ENCODE measurements around the gene ADRB1. TPM values are rescaled to one million over a fixed set of nuclear protein-coding genes. Genes with fewer than 3 reads are reported as not detected.

ADRB1 gene
- total RNA-seq, 1 donor from 2014 or later: 22.0 TPM

DNA sequence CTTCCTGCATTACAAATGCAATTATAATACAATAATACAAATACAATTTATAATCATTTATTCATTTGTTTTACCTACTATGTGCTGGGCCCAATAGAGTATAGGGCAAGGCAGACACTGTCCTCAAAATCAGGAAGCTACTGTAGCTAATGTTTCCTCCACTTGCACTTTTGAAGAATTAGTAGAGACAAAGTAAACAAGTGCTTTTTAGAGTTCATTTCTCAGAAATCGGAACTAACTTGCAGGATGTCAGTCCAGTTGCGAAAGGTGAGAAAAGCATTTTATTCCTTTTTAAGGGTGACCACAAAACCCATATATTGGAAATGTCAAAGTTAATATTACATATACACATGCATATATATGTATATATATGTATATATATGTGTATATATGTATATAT lies 14.2 kb downstream of the ADRB1 start:
- no peak for DNase-seq

DNA sequence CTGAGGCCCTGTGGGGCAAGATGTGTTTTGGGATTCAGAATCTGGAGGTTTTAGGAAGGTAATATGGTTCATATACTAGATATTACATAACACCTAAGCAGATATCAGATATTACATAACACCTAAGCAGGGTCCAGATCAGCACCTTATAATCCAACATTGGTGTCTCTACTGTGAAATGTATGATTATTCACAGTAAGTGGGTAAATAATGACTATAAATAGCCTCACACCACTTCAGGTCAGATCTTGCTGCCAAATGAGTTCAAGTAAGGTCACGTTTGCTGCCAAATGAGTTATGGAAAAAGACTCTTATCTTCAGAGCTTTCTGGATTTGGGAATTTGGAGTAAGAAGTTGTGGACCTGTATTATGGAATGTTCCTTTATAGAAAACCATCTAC lies 14.6 kb downstream of the ADRB1 start:
- no peak for DNase-seq

DNA sequence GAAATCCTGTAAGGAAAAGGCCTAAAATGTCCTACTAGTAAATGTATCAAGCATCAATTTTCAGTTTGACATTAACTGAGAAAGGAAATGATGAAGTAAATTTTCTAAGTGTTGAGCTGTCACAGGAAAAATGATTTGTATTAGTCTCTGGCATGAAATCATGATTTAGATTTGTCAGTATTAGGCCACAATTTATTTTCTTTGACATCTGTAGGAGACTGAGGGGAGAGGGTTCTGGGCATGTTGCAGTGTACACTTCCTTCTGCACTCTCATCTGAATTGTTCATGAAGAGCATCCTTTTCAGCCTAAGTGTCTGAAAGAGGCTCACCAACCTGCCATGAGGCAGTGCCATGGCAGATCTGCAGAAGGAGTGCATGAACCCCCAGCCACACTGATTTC lies 15.9 kb downstream of the ADRB1 start:
- no peak for DNase-seq

DNA sequence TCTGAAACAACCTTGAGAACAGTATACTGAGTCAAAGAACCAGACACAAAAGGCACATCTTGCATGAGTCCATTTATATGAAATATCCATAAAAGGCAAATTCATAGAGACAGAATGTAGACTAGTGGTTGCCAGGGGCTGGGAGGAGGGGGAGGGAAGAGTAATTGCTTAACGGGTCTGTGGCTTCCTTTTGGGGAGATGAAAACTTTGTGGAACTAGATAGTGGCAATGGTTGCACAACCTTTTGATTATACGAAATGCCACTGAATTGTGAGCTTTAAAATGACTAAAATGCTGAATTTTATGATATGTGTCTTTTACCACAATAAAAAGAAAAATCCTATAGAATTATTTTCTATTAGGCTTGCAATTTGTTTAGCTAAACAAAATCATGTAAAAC lies 16.8 kb downstream of the ADRB1 start:
- no peak for DNase-seq

DNA sequence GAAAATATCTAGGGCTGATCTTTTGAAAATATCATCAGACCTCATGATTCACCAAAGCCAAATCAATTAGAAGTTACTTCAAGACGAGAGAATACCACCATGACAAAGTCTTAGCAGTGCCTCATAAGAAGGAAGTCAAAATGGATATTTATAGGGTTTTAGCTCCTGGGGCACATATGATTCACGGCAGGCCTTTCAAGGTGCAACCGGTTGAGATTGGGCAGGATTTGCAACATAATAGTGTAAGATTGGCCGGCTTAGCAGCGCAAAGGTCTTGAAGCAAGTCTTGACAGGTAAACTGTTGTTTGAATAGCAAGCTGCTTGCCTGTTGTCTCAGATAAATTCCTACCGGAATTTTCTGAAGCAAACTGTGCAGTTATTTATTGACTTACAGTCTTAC lies 17.5 kb downstream of the ADRB1 start:
- no peak for DNase-seq

DNA sequence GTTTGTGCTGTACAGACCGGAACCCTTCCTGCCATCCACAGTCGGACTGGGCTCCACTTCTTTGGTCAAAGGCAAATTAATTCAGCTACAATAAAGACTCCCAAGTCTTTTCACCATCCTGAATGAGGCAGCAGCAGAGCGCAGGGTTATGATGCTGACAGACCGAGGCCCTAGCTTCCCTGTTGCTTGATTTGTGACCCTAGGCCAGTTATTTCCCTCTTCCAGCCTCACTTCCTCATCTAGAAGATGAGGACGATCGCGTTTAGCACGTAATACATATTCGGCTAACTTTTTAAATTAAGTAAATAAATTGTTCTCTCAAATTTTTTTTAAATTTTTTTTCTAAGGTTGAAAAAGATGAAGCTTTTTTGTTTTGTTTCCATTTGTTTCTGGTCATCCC lies 18.1 kb downstream of the ADRB1 start:
- DNase-seq: no peak

DNA sequence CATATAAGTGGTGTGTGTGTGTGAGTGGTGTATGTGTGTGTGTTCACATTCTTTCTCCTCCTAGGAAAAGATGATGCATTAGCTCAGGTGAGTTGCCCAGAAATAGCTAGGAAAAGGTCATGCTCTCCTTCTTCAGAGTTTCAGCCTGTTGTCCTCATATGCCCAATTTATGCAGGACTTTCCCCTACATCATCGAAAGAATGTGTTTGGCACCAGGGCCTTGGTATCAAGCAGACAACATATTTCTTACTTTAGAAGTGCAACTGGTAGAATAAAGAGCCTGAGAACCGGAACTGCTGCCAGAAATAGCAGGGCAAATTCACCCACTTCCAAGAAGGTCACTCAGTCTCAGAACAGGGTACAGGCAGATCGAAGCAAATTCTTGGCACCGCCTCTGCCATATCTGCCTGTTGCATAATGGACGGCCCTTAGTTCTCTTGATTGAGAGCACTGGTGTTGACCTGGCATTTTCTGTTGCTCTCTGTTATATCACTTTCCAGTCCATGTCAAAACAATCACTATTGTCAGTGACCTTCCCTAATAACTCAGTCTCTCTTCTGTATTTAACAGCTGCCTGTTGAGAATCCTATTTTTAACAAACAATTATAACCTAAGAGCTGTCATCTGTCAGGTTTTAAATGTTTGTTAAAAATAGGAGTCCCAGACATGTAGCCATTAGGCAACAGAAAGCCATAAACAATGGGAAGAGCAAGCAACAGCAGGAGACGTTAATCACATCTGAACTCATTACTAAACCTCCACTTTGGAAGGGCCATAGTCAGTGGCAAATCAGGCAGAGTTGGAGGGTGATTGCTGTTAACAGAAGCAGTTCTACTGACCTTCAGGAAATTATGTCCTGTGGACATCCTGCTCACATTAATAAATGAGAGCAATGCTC lies 20.7 kb downstream of the ADRB1 start:
- DNase-seq: no peak

DNA sequence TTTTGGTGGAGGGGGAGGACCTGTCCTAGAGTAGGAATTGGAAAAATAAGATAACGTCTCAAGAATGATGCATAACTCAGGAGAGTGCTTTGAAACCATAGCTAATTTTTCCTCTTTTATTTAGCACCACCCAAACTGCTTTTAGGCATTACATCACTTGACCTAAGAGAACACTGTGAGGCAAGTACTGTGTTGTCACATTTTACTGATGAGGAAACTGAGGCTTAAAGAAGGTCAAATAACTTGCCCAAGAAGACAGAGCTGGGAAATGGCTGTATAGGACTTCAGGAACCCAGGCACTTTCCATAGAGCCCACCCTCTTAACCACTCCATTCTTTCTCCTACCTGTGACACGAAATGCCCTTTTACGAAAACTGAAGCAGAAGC lies 21.4 kb downstream of the ADRB1 start:
- no peak for DNase-seq

DNA sequence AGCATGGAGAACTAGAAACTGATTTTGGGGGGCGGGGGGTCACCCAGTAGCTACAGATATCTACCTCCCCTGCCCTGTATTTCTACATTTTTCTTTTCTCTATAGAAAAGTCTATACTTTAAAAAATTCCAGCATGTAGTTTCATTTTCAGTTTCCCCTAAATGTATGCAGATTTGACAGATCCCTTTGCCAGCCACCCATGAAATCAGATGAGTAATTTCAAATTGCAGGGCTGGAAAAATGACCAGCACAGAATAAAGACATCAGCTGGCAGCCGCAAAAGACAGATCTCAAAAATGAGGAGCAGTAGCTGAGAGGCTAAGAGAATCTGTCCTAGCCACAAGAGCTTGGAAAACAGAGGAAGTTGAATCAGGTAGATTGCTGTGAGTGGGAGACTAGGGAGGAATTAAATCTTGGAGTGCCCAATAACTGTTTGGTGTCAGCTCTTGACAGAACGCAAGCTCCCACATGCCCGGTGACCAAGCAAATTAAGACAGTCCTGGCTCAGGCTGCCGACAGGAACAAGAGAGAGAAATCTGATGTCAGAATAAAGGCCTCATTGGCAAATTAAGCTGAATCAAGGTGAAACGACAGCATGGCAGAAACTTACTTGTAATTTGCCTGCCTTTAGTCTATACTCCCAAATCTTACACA lies 24.5 kb downstream of the ADRB1 start:
- DNase-seq: no peak

DNA sequence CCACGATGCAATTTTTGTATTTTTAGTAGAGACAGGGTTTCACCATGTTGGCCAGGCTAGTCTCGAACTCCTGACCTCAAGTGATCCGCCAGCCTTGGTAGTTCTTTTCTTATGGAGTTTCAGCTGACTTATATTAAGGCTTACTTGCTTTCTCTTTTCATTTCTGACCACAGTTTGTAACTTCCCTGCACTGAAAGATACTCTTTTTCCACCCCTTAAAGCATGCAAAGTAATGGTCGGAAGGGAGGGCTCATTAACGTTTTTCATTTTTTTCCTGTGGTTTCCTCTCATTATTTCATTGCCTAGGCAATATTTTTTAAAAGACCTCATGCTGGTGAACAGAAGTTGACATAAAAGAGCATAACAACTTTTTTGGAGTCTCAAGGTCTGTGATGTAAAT lies 27.0 kb downstream of the ADRB1 start:
- no peak for DNase-seq

DNA sequence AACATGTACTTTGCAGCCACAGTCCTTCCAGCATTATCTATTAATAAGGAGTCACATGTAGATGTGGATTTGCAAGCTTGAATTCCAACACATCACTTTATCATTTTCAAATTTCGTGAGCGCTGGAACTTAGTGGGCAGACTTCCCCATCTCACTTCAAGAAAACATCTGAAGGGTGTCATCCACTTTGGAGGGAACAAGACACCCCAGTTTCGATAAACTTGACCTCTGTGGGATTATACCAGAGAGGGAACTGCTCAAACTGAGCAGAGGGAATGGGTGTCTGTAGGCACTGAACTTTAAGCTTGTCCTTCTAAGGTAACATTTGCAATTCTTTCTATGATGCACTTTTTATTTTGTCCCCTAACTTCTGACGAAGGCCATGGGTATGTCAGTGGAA lies 27.5 kb downstream of the ADRB1 start:
- DNase-seq: no peak

DNA sequence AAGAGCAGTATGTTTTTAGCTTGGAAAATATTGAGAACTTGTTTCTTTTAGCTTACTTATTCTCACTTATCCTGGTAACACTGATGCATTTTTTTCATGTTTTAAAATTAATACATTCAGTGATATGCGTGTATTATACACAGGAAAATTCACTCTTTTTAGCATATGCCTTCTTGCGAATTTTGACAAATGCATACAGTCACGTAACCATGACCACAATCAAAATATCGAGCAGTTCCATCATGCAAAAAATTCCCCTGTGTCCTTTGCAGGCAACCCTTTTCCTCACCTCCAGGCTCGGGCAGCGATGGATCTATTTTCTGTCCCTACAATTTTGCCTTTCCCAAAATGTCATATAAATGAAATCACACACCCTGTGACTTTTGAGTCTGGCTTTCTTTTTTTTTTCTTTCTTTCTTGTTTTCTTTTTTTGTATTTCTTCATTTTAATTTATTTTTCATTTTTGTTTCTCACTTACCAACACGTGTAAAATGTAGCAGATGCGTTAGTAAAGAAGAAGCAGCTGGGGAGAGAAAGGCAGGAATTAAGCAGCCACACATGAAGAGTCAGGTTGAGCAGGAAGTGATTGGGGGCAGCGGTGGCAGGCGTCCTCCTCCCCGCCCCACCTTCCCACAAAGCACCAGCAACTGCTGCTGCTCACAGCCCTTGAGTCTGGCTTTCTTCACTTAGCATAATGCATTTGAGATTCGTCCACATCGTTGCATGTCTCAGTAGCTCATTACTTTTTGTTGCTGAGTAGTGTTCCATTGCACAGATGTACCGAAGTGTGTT lies 29.9 kb downstream of the ADRB1 start:
- no peak for DNase-seq

DNA sequence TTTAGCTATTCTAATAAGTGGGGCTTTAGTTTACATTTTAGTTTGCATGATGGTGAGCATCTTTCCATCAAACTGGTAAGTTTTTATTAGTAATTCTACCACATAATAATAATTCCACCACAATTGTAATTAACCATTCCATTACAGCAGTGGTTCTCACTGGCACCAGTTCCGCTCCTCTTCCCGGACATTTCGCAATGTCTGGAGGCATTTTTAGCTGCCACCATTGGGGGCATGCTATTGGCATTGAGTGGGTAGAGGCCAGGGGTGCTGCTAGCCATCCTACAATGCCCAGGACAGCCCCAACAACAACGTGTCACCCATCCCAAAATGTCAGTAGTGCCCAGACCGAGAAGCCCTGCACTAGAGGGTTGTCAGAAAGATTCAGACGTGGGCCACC lies 31.4 kb downstream of the ADRB1 start:
- no peak for DNase-seq

DNA sequence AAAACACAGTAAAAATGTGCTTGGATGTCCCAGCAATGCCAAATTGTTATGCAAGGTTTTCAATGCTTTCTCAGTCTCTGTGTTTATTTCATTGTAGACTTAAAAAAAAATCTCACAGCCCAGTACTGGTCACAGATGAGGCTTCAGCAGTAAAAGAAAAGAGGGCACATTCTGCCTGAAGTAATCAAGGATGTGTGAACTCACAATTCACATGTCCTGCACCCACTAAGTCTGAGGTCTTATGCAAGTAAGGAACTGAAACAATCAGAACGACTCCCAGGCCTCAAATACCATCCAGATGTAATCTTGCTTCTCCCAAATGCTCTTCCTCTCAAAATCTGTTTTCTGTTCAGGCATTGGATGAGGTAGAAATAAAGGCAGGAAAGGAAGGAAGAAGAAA lies 33.7 kb downstream of the ADRB1 start:
- DNase-seq: no peak

DNA sequence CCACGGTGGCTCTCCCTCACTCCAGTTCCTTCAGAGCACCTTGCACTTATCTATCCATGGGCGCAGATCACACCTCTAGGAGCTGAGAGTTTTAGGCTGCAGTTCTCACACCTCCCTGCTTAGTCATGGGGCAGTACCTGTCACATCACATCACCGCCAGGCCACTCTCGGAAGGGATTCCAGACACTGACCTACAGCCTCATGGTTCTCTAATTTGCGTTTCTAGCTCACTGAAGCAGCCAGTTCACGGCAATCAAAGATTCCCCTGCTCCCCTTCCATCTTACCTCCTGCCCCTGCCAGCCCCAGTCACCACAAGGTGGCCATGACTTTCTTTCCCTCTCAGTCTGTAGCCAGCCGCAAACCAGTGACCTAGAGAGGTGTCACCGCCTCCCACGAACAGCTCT lies 34.2 kb downstream of the ADRB1 start:
- DNase-seq: no peak

DNA sequence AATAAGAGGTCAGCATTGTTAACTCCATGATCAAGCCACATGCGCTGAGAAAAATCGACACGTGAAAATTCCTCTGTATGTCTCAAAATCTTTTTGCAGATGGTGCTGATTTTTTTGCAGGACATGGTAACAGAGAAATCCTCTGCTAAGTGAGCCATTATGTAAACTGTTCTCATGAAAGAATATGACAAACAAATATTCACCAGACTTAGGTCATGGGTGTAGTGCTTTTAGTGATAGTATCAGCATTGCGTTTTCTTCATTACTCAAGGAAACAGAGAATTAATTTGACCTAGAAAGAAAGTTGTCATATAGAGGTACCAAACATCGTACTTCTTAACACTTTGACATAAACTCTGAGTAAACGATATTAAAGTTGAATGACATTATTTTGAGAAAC lies 34.7 kb downstream of the ADRB1 start:
- no peak for DNase-seq

DNA sequence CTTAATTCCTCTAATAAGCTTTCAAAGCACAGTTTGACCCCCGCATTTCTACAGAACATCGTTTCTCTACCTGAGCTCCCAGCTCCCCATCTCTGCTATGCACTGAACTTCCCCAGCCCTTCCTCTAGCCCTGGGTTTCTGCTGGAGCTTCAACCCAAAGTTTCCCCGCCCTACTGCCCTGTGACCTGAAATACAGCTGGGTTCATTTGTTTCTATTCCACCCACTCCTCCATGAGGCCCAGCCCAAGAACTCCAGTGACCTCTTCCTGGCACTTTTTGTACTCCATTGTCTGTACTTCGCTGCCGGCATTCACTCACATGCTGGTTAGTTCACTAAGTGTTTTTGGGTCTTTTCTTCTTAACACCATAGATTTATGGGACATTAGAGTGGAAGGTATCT lies 35.8 kb downstream of the ADRB1 start:
- no peak for DNase-seq

DNA sequence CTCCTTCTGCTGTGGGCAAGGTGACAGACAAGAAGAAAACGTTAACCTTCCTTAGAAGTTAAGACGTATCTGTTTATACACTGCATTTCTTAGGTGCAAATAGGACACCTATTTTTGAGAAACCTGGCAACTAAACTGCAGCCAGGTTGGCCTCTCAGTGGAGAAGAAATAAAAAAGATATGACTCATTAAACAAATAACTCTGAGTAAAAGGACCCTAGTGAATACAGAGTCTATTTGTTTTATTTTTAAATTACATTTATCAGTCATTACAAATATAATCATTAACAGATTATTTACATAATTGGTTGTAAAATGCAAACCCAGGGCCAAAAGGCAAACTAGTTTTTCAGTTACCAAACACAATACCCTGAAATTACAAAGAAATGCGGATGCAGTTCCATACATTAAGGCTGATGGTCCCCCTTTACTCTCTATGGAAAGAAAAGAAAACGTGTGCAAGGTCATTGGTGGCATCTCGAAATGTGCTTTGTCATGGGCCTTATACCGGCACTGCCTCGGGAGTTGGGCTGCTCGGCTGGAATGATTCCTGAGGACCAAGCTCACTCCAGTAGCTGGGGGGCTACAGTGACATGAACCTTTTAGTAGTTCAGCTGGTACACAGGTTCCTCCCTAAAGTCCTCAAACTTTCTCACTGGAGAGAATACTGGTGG lies 38.4 kb downstream of the ADRB1 start:
- DNase-seq: no peak

DNA sequence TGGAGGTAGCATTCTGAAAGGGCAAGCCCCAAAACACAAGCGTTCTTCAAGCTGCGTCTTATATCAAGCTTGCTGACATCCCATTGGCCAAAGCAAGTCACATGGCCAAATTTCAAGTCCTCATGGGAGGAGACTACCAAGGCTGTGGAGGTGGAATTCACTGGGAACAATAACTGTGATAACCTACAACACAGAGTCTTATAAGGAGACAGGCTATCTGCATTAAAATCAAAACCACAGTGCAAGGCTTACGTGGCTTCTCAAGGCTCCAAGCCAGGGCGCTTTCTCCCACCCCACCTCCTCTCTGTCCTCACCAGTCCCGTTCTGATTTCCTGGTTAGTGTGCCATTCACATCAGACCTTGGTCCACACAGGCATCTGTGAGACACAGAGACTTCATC lies 39.4 kb downstream of the ADRB1 start:
- DNase-seq: no peak

DNA sequence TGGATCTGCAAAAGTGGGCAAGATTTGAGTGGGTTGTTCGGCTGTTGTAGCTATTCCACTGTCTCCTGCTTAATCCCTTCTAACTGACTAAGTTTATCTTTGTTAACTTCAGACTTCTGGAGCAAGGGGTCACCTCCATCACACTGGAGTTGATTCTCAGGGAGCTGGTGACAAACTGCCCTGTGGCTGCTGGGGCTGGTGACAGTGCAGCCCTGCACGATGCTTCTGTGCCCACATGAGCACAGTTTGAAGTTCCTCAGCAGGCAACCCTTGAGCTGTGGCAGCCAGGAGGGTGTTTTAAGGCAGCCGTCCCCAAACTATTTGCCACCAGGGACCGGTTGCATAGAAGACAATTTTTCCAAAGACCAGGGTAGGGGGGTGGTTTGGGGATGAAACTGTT lies 40.5 kb downstream of the ADRB1 start:
- no peak for DNase-seq

DNA sequence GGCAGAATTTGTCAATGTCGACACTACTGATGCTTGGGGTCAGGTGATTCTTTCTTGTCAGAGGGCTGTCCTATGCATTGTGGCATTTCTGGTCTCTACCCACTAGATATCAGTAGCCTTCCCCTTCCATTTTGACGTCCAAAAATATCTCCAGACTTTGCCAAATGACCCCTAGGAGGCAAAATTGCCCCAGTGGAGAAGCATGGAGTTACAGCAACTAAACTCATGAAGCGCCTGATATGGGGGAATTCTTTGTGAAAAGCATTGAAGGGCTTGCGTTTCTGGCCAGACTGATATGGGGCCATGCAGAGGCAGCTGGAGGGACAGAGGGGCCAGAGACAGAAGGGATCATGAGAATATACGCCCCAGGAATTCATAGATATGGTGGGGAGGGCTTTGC lies 43.6 kb downstream of the ADRB1 start:
- DNase-seq: no peak

DNA sequence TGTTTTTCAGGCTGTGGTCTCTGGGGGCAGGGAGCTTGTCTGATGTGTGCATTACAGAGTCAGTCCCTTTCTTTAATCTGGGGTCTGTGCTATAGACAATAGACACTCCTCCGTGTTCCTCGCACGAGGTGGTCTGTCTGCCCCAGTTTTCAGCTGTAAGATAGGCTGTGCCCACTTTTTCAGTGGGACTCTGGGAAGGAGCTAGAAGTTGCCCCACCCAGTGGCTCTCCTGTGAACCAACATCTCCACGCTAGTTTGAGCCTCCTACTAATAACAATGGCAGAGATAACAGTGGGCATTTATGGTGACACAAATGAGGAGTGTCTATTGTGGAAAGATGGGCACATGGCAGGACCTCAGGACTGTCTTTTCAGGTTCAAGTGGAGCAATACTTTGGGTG lies 44.0 kb downstream of the ADRB1 start:
- peak; percentile 17 for DNase-seq

DNA sequence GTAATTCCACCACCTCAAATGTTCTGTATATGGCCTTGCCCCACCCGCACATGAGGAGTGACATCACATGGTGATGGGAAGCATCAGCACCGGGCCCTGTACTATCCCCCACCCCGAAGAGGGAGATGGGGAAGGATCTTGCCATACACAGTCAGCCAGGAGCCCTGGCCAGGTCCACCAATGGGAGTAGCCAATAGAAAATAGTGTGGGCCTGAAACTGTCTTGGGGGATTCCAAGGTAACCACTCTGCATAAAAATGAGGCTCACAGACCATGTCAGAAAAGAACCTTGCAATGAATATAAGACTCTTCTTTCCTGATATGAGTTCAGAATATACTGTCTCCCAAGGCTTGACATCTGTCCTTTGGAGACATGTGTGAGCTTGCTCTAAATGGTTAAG lies 51.1 kb downstream of the ADRB1 start:
- DNase-seq: no peak
